ENCODE results near the gene PMPCA.

Gene PMPCA

GRCh38 chr9:136368190-136368589 is 42.3 kb upstream of the PMPCA start (continued):
- no peak for TF ChIP-seq ZNF433 (tag by site-specific recombination; IDR thresholded peaks at IDR 0.05; ENCODE audit: low read depth)
- TF ChIP-seq ZNF37A (tag by site-specific recombination; IDR thresholded peaks at IDR 0.05) = no peak
- no peak for TF ChIP-seq PBX3 (CRISPR knock-in tag; IDR thresholded peaks at IDR 0.05)
- TF ChIP-seq ZNF664 (tag by site-specific recombination; IDR thresholded peaks at IDR 0.05) = no peak
- no peak for TF ChIP-seq ZBTB6 (tag by site-specific recombination; IDR thresholded peaks at IDR 0.05)
- no peak for TF ChIP-seq BCL6B (tag by site-specific recombination; IDR thresholded peaks at IDR 0.05)
- TF ChIP-seq PRDM2 (tag by site-specific recombination; IDR thresholded peaks at IDR 0.05; ENCODE audit: borderline replicate concordance) = no peak
- TF ChIP-seq ZFHX2 (tag by site-specific recombination; conservative IDR thresholded peaks at IDR 0.05) = no peak

GRCh38 chr9:136370037-136370436 is 40.4 kb upstream of the PMPCA start:
- TF ChIP-seq BCL11A (tag by site-specific recombination; IDR thresholded peaks at IDR 0.05; ENCODE audit: low read depth) (no peak), ZEB2 (tag by site-specific recombination; IDR thresholded peaks at IDR 0.05) (no peak), ELK4 (IDR thresholded peaks at IDR 0.05; ENCODE audit: borderline replicate concordance, low read depth, low read length) (no peak), ZBTB44 (tag by site-specific recombination; IDR thresholded peaks at IDR 0.05) (no peak), PRDM1 (tag by site-specific recombination; IDR thresholded peaks at IDR 0.05) (no peak), ZNF837 (tag by site-specific recombination; IDR thresholded peaks at IDR 0.05) (no peak)
- H3K36me3 ChIP-seq (ENCODE audit: control insufficient read depth in 2 of 2, insufficient read depth in 1 of 2, low read length in 2 of 2) = peaks cover 0 to 7% of the 10 kb centered on the region in 2 experiments; a peak in 1 of 3 replicates
- ChIA-PET CTCF (interaction anchor here (0.6 kb wide), 1 partner anchor 273 kb away, joined by 3 read pairs; no protein-coding TSS in a partner anchor), POLR2A (interaction anchor here (1.2 to 1.7 kb wide), 3 partner anchors 15 to 41 kb away, joined by 3 to 8 read pairs (median 3); no protein-coding TSS in a partner anchor)
- no peaks in the 10 kb centered on the region for H3K9me3 ChIP-seq (ENCODE audit: control insufficient read depth, insufficient read depth, low read depth, low read length)
- H3K4me3 ChIP-seq (ENCODE audit: low read depth, low read length) = no peak overlapping the region
- H3K27ac ChIP-seq (ENCODE audit: extremely low read depth, low read depth, low read length) = no peak overlapping the region
- no peaks in the 10 kb centered on the region for H3K4me1 ChIP-seq (ENCODE audit: control insufficient read depth, insufficient read depth, low read length)
